HepG2 (cell line): ENCODE measurements around the gene ACSS1. TPM values are rescaled to one million over a fixed set of nuclear protein-coding genes. Genes with fewer than 3 reads are reported as not detected.

Experiments used
- ATAC-seq: fragments of 200-7000 bp; cut with Tn5 transposase; 3 replicates; pipeline ENCODE4 v1.9.1; 2020; ENCODE audit warnings: mild to moderate bottlenecking, moderate library complexity
- BruUV-seq: library from RNA; stranded (reverse); fragments of 400-500 nt; replicated peaks from 2 replicates; lab custom pipeline; 2021; lab: Mats Ljungman, UMichigan
- CTCF ChIA-PET: fragments of 300-600 bp; formaldehyde crosslinking; extraction: SDS; loops from one replicate; lab custom pipeline; 2021; ENCODE audit warnings: low total read pairs, inconsistent platforms, low intra/inter-chr PET ratio; lab: Yijun Ruan, JAX
- POLR2A ChIA-PET: fragments of 350-600 bp; sonication (Branson Sonifier 250); formaldehyde crosslinking; loops from one replicate; lab custom pipeline; 2020; ENCODE audit warnings: antibody characterized with exemption, inconsistent platforms; lab: Yijun Ruan, JAX
- DNase-seq: peaks from one replicate; pipeline ENCODE4 v3.0.0-alpha.2; 2015; ENCODE audit warnings: low spot score
- FAIRE-seq: peaks from 3 replicates; lab custom pipeline; 2011; peaks lifted over from hg19 to GRCh38; lab: Jason Lieb, UNC
- H2AFZ ChIP-seq: one replicate; pipeline ENCODE4 v1.6.1; 2011; ENCODE audit warnings: low read length, inconsistent platforms
- H3K27ac ChIP-seq: fragments of 300-600 bp; 3 replicates; pipeline ENCODE4 v1.8.0; 2011; ENCODE audit warnings: mixed run types, mild to moderate bottlenecking, mixed read lengths, low read length, inconsistent platforms; ENCODE audit not compliant: insufficient read depth; ENCODE audit errors: extremely low read length
- H3K27me3 ChIP-seq, 2 experiments: fragments of 200-600 bp in 1 of 2; 2 replicates in 1 of 2; 3 replicates in 1 of 2; pipeline versions ENCODE4 v1.6.0 to v1.8.0; 2011; ENCODE audit warnings: low read length in 2 of 2, mild to moderate bottlenecking in 2 of 2, moderate library complexity in 2 of 2, inconsistent platforms in 1 of 2; ENCODE audit not compliant: insufficient read depth in 2 of 2, control insufficient read depth in 1 of 2
- H3K36me3 ChIP-seq, 2 experiments: fragments of 200-600 bp in 1 of 2; replicated peaks in 1 of 2; 2 replicates in 1 of 2; 3 replicates in 1 of 2; pipeline versions ENCODE4 v1.5.1 to v1.8.0; 2011; ENCODE audit warnings: low read length in 2 of 2, inconsistent platforms in 1 of 2; ENCODE audit not compliant: insufficient read depth in 2 of 2, control insufficient read depth in 1 of 2
- H3K4me1 ChIP-seq: 2 replicates; pipeline ENCODE4 v1.5.1; 2012; ENCODE audit warnings: low read length, inconsistent platforms; ENCODE audit not compliant: insufficient read depth
- H3K4me2 ChIP-seq: 2 replicates; pipeline ENCODE4 v1.6.0; 2011; ENCODE audit warnings: low read depth, low read length, inconsistent platforms
- H3K4me3 ChIP-seq, 3 experiments: fragments of 200-600 bp in 1 of 3; sonication (generic), shearing (Covaris generic) in 1 of 3; replicated peaks in 1 of 3; 2 replicates each; pipeline ENCODE4 v1.5.1; 2011 to 2016; ENCODE audit warnings: low read length in 3 of 3, inconsistent platforms in 2 of 3, low read depth in 2 of 3, mild to moderate bottlenecking in 2 of 3, control low read depth in 1 of 3, mixed read lengths in 1 of 3; ENCODE audit not compliant: insufficient read depth in 1 of 3
- H3K79me2 ChIP-seq: one replicate; pipeline ENCODE4 v1.6.1; 2011; ENCODE audit warnings: low read length, inconsistent platforms; ENCODE audit not compliant: insufficient read depth
- H3K9ac ChIP-seq: 2 replicates; pipeline ENCODE4 v1.6.0; 2011; ENCODE audit warnings: mild to moderate bottlenecking, low read depth, low read length, inconsistent platforms; ENCODE audit not compliant: insufficient read depth
- H3K9me3 ChIP-seq: 2 replicates; pipeline ENCODE4 v1.5.1; 2012; ENCODE audit warnings: mild to moderate bottlenecking, low read length
- H4K20me1 ChIP-seq: 2 replicates; pipeline ENCODE4 v1.6.0; 2011; ENCODE audit warnings: inconsistent platforms, mild to moderate bottlenecking, low read length, moderate library complexity; ENCODE audit not compliant: insufficient read depth
- BCL6 ChIP-seq: IDR thresholded peaks from 2 replicates; pipeline ENCODE4 v1.6.1; 2016; ENCODE audit warnings: missing genetic modification reagents, missing compliant biosample characterization
- FOSL1 ChIP-seq: sonication (generic); formaldehyde crosslinking; IDR thresholded peaks from 2 replicates; pipeline ENCODE4 v1.9.0; 2021; ENCODE audit warnings: missing genetic modification reagents, borderline replicate concordance
- GABPB1 ChIP-seq: IDR thresholded peaks from 2 replicates; pipeline ENCODE4 v1.6.1; 2016; ENCODE audit warnings: mild to moderate bottlenecking, missing genetic modification reagents, moderate library complexity, missing compliant biosample characterization
- PLRG1 ChIP-seq: fragments of 450-650 bp; conservative IDR thresholded peaks from 2 replicates; pipeline ENCODE4 v1.6.1; 2016
- TOPORS ChIP-seq: sonication (generic); formaldehyde crosslinking; IDR thresholded peaks from 2 replicates; pipeline ENCODE4 v1.8.0; 2023; ENCODE audit warnings: mild to moderate bottlenecking, missing genetic modification reagents
- TRIM24 ChIP-seq: sonication (generic); formaldehyde crosslinking; IDR thresholded peaks from 2 replicates; pipeline ENCODE4 v1.8.0; 2022; ENCODE audit warnings: mild to moderate bottlenecking, missing genetic modification reagents
- ZBTB40 ChIP-seq, 2 experiments: fragments of 450-650 bp in 1 of 2; sonication (generic) in 1 of 2; formaldehyde crosslinking in 1 of 2; IDR thresholded peaks; 2 replicates each; pipeline versions ENCODE4 v1.6.1 to v1.8.0; 2016 to 2022; ENCODE audit warnings: antibody characterized with exemption in 1 of 2, mild to moderate bottlenecking in 1 of 2, missing genetic modification reagents in 1 of 2
- ZNF20 ChIP-seq: sonication (generic); formaldehyde crosslinking; IDR thresholded peaks from 2 replicates; pipeline ENCODE4 v1.4.0; 2020; ENCODE audit warnings: mild to moderate bottlenecking, moderate library complexity, missing genetic modification reagents
- ZNF530 ChIP-seq: sonication (generic); formaldehyde crosslinking; IDR thresholded peaks from 2 replicates; pipeline ENCODE4 v1.5.0; 2020; ENCODE audit warnings: low read depth, mild to moderate bottlenecking, missing genetic modification reagents
- ZNF740 ChIP-seq: sonication (generic); formaldehyde crosslinking; IDR thresholded peaks from 2 replicates; pipeline ENCODE4 v1.4.0; 2020; ENCODE audit warnings: missing genetic modification reagents
- in situ Hi-C: cut with HindIII; loops from 2 replicates; pipeline ENCODE4 v1.10.0; 2017; ENCODE audit warnings: low pct_unique_long_range_greater_than_20kb; ENCODE audit not compliant: extremely low pct_ligation_motif_present
- intact Hi-C: fragments of 100-400 bp; cut with micrococcal nuclease; formaldehyde crosslinking; loops from one replicate; pipeline ENCODE4 v1.10.0; 2022; ENCODE audit not compliant: unreplicated experiment
- polyA plus RNA-seq, 8 experiments: library from polyadenylated mRNA; depleted of rRNA in 3 of 8; stranded (reverse) in 7 of 8; unstranded in 1 of 8; fragments of >200 nt; fragmentation: Illumina TruSeq in 4 of 8; extraction: Trizol in 4 of 8; gene quantifications; 2 replicates each; pipeline versions ENCODE4 v1.2.1 to v1.2.3, GENCODE V29; 2011 to 2016; ENCODE audit warnings: low read depth in 4 of 8, missing spikeins in 1 of 8, mixed read lengths in 1 of 8; ENCODE audit not compliant: insufficient read depth in 1 of 8
- total RNA-seq, 5 experiments: library from RNA; depleted of rRNA; stranded (reverse); fragments of >200 nt; fragmentation: Illumina TruSeq; extraction: Trizol; gene quantifications; 2 replicates each; pipeline ENCODE4 v1.2.3, GENCODE V29; 2016; ENCODE audit warnings: low read depth in 1 of 5

Gene ACSS1
- total and polyA plus RNA-seq, 2 of the 13 experiments (the other 11 are each of a cell fraction or from before 2014, with no cell fraction given) = 15.2 to 41.6 TPM

GRCh38 chr20:25089096-25089495 lies 31.2 kb upstream of the ACSS1 start:
- Histone ChIP-seq H3K4me1 (no peaks in the 10 kb centered on the region), H3K4me3 (no peak overlapping the region), H2AFZ (no peak overlapping the region), H3K4me2 (no peak overlapping the region), H3K27me3 (peaks cover 8 to 65% of the 10 kb centered on the region in 2 experiments), H3K9me3 (no peaks in the 10 kb centered on the region), H3K79me2 (no peaks in the 10 kb centered on the region), H3K9ac (no peak overlapping the region), H3K36me3 (no peaks in the 10 kb centered on the region), H4K20me1 (no peaks in the 10 kb centered on the region; the same call in 1 of the 2 replicates), H3K27ac (no peak overlapping the region)
- in situ Hi-C loops = no loop called here
- TF ChIP-seq ZBTB40 (IDR thresholded peaks at IDR 0.05) = no peak
- no peak for TF ChIP-seq ZBTB40 (CRISPR knock-in tag; IDR thresholded peaks at IDR 0.05)
- no peak for TF ChIP-seq FOSL1
- no peak for TF ChIP-seq PLRG1
- no peak for TF ChIP-seq BCL6 (CRISPR knock-in tag)
- TF ChIP-seq ZNF20 = no peak
- no peak for TF ChIP-seq ZNF740
- no peak for TF ChIP-seq TOPORS (CRISPR knock-in tag)
- no peak for TF ChIP-seq GABPB1 (CRISPR knock-in tag)
- TF ChIP-seq TRIM24 (CRISPR knock-in tag) = no peak
- no peak for TF ChIP-seq ZNF530 (CRISPR knock-in tag)
- intact Hi-C loops = no loop called here
- FAIRE-seq (no peak), ATAC-seq (no peak), DNase-seq (no peak)
- CTCF ChIA-PET = no interaction called here
- BruUV-seq = no TSS peak
- POLR2A ChIA-PET = no interaction called here
